Measurements from ENCODE around the gene FLYWCH1. TPM values are rescaled to one million over a fixed set of nuclear protein-coding genes. Genes with fewer than 3 reads are reported as not detected.

FLYWCH1 gene
- total and polyA plus RNA-seq, 10 of the 15 experiments (the other 5 are each of a cell fraction or from before 2014, with no cell fraction given), result 0.47 to 33.8 (median 11.2) TPM

GRCh38 chr16:2933136-2933535 lies 21.4 kb downstream of the FLYWCH1 start:
- no TSS peak for BruUV-seq (replicated peaks)
- H3K4me1 ChIP-seq (ENCODE audit: control insufficient read depth, insufficient read depth, low read length), result no peaks in the 10 kb centered on the region
- ChIA-PET RAD21 (ENCODE audit: unreplicated experiment) (no interaction called here), SMC1A (ENCODE audit: uncharacterized antibody, unreplicated experiment) (no interaction called here), POLR2A (no interaction called here), CTCF (no interaction called here)
- in situ Hi-C loops (cut with MboI) (no loop called here), intact Hi-C loops (cut with micrococcal nuclease; ENCODE audit: unreplicated experiment) (no loop called here)
- TF ChIP-seq KLF5 (IDR thresholded peaks at IDR 0.05; ENCODE audit: partially characterized antibody) (no peak), MYC (IDR thresholded peaks at IDR 0.05; ENCODE audit: insufficient read depth, insufficient read length, insufficient replicate concordance, low read length, severe bottlenecking) (no peak), EP300 (IDR thresholded peaks at IDR 0.05; ENCODE audit: borderline replicate concordance in 1 of 2, control insufficient read depth in 1 of 2, low read depth in 2 of 2, low read length in 2 of 2) (no peak), JUND (IDR thresholded peaks at IDR 0.05; ENCODE audit: low read depth, low read length) (no peak), HDAC2 (IDR thresholded peaks at IDR 0.05) (no peak), BMI1 (IDR thresholded peaks at IDR 0.05; ENCODE audit: borderline replicate concordance) (no peak), KAT2A (conservative IDR thresholded peaks at IDR 0.05; ENCODE audit: control insufficient read depth, low read depth, low read length) (no peak)
- no peak overlapping the region for H2AFZ ChIP-seq (ENCODE audit: control insufficient read depth, low read depth, low read length)
- DNase-seq (ENCODE audit: low read depth, low spot score), result no peak
- no peaks in the 10 kb centered on the region for H3K79me2 ChIP-seq (ENCODE audit: control insufficient read depth, insufficient read depth, low read length)
- H3K4me3 ChIP-seq, result no peak overlapping the region
- no peak overlapping the region for H3K27ac ChIP-seq (ENCODE audit: control insufficient read depth, insufficient read depth)
- H3K27me3 ChIP-seq (replicated peaks in 1 of 2; ENCODE audit: control insufficient read depth in 2 of 2, insufficient read depth in 2 of 2, low read length in 1 of 2), result no peaks in the 10 kb centered on the region
- H3K4me2 ChIP-seq (ENCODE audit: control insufficient read depth, insufficient read depth), result no peak overlapping the region
- no peaks in the 10 kb centered on the region for H3K9me3 ChIP-seq (replicated peaks; ENCODE audit: control insufficient read depth, insufficient read depth, low read length)
- H3K36me3 ChIP-seq (ENCODE audit: control insufficient read depth in 2 of 2, insufficient read depth in 2 of 2, low read length in 1 of 2), result peaks cover 0 to 20% of the 10 kb centered on the region in 2 experiments; a peak in 2 of 4 replicates
- no peak for FAIRE-seq
- no peak overlapping the region for H3K9ac ChIP-seq (ENCODE audit: control insufficient read depth, insufficient read depth, low read length)
- WGBS (ENCODE audit: insufficient coverage, insufficient replicate concordance, low lambda C conversion rate, missing lambda C conversion rate), result 93% methylated on average over 30 of the region's 30 CpGs
- no peak for ATAC-seq
- no peaks in the 10 kb centered on the region for H4K20me1 ChIP-seq (ENCODE audit: control insufficient read depth, insufficient read depth)

DNA sequence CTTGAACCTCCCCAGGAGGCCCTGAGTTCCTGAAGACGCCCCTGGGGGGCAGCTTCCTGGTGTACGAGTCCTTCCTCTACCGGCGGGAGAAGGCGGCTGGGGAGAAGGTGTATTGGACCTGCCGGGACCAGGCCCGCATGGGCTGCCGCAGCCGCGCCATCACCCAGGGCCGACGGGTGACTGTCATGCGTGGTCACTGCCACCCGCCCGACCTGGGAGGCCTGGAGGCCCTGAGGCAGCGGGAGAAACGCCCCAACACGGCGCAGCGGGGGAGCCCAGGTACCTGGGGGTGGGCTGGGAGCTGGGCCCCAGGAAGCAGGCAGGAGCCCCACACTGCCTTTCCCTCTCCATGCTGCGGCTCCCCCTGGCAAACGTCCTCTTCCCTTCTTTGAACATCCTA lies 22.0 kb downstream of the FLYWCH1 start:
- Histone ChIP-seq H3K4me2 (ENCODE audit: control insufficient read depth, insufficient read depth) (no peak overlapping the region), H3K36me3 (ENCODE audit: control insufficient read depth in 2 of 2, insufficient read depth in 2 of 2, low read length in 1 of 2) (peaks cover 0 to 23% of the 10 kb centered on the region in 2 experiments; a peak in 2 of 4 replicates), H3K9ac (ENCODE audit: control insufficient read depth, insufficient read depth, low read length) (no peak overlapping the region), H2AFZ (ENCODE audit: control insufficient read depth, low read depth, low read length) (no peak overlapping the region), H3K9me3 (replicated peaks; ENCODE audit: control insufficient read depth, insufficient read depth, low read length) (no peaks in the 10 kb centered on the region), H3K79me2 (ENCODE audit: control insufficient read depth, insufficient read depth, low read length) (no peaks in the 10 kb centered on the region), H3K27me3 (replicated peaks in 1 of 2; ENCODE audit: control insufficient read depth in 2 of 2, insufficient read depth in 2 of 2, low read length in 1 of 2) (no peaks in the 10 kb centered on the region), H3K4me3 (no peak overlapping the region), H4K20me1 (ENCODE audit: control insufficient read depth, insufficient read depth) (no peaks in the 10 kb centered on the region), H3K4me1 (ENCODE audit: control insufficient read depth, insufficient read depth, low read length) (no peaks in the 10 kb centered on the region), H3K27ac (ENCODE audit: control insufficient read depth, insufficient read depth) (no peak overlapping the region)
- intact Hi-C loops (cut with micrococcal nuclease; ENCODE audit: unreplicated experiment), result no loop called here
- FAIRE-seq (no peak), ATAC-seq (no peak), DNase-seq (ENCODE audit: low read depth, low spot score) (no peak)
- in situ Hi-C loops (cut with MboI), result no loop called here
- ChIA-PET POLR2A (no interaction called here), SMC1A (ENCODE audit: uncharacterized antibody, unreplicated experiment) (no interaction called here), RAD21 (ENCODE audit: unreplicated experiment) (no interaction called here), CTCF (no interaction called here)
- BruUV-seq (replicated peaks), result no TSS peak
- WGBS (ENCODE audit: insufficient coverage, insufficient replicate concordance, low lambda C conversion rate, missing lambda C conversion rate), result 89% methylated on average over 21 of the region's 22 CpGs
- TF ChIP-seq CBX3 (IDR thresholded peaks at IDR 0.05; ENCODE audit: borderline replicate concordance, low read depth) (no peak), PML (IDR thresholded peaks at IDR 0.05; ENCODE audit: low read length) (no peak), ELK1 (IDR thresholded peaks at IDR 0.05; ENCODE audit: low read depth, low read length) (no peak), NFYA (IDR thresholded peaks at IDR 0.05; ENCODE audit: borderline replicate concordance, low read depth, low read length) (no peak), SPI1 (IDR thresholded peaks at IDR 0.05; ENCODE audit: borderline replicate concordance, insufficient read depth, low read depth, low read length) (no peak), RAD21 (IDR thresholded peaks at IDR 0.05; ENCODE audit: insufficient read depth, low read depth, low read length) (no peak), KLF5 (IDR thresholded peaks at IDR 0.05; ENCODE audit: partially characterized antibody) (no peak), MYB (IDR thresholded peaks at IDR 0.05; ENCODE audit: borderline replicate concordance, low read depth, low read length) (no peak), JUNB (IDR thresholded peaks at IDR 0.05) (no peak), RELA (IDR thresholded peaks at IDR 0.05; ENCODE audit: borderline replicate concordance, partially characterized antibody) (no peak)
- TF ChIP-seq, protein P1, sequence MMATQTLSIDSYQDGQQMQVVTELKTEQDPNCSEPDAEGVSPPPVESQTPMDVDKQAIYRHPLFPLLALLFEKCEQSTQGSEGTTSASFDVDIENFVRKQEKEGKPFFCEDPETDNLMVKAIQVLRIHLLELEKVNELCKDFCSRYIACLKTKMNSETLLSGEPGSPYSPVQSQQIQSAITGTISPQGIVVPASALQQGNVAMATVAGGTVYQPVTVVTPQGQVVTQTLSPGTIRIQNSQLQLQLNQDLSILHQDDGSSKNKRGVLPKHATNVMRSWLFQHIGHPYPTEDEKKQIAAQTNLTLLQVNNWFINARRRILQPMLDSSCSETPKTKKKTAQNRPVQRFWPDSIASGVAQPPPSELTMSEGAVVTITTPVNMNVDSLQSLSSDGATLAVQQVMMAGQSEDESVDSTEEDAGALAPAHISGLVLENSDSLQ (IDR thresholded peaks at IDR 0.05), result no peak
